NK-92 treated with Interleukin-12 subunit alpha and Interleukin-12 subunit beta, amount 100 ng/mL, for 24 hours (cell line): ENCODE data around the gene TAOK1.
A peak's percentile ranks its signal among the peaks of the same experiment; 100 is the strongest.
"Not testable (repeated sequence)": the region's sequence is repeated elsewhere in the genome, so short reads cannot be mapped to it uniquely, and the experiment has no call there.

Experiments used
- DNase-seq: peaks from one replicate; lab custom pipeline; 2025; lab: John Stamatoyannopoulos, UW

TAOK1 gene

GRCh38 chr17:29549177-29549923 lies 159.2 kb downstream of the TAOK1 start:
- DNase-seq = no peak

DNA sequence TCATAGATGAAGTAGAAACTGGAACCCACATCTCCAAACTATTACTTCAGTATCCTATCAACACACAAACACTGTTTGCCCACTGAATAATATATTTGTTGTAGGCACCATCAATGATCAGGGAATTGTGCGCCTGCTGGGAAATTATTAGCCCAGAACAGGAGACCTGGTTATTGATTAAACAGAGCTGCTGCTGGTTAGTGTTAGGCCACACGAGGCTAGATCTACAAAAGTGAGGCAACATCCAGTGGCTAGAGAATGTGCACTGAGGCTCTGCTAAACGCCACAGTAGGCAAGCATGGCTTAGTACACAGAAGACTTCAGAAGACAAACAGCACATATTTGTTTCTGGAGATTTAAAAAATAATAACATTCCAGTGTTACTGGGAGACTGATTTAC lies 165.7 kb downstream of the TAOK1 start:
- DNase-seq = no peak

- DNase-seq = no peak
Measured at GRCh38 chr17:29557085-29557738, 167.0 kb downstream of the TAOK1 start.

GRCh38 chr17:29557739-29558116 lies 167.6 kb downstream of the TAOK1 start:
- no peak for DNase-seq

GRCh38 chr17:29558139-29558538 lies 168.0 kb downstream of the TAOK1 start:
- not testable (repeated sequence) for DNase-seq

DNA sequence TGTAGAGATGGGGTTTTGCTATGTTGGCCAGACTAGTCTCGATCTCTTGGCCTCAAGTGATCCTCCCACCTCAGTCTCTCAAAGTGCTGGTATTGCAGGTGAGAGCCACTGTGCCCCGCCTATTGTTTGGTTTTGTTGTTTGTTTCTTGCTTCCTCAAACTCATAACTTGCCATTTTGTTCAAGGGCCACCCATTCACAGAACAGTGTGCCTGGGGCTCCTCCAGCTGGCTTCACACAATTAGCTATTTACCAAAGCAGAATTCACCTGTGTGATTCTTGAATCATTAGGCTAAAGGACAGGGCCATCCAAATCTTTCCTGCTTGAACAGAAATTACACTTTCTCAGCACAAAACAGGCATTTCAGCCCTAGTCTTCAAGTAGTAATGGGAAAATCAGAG lies 169.5 kb downstream of the TAOK1 start:
- DNase-seq = no peak

GRCh38 chr17:29560316-29560715 lies 170.2 kb downstream of the TAOK1 start:
- no peak for DNase-seq

DNA sequence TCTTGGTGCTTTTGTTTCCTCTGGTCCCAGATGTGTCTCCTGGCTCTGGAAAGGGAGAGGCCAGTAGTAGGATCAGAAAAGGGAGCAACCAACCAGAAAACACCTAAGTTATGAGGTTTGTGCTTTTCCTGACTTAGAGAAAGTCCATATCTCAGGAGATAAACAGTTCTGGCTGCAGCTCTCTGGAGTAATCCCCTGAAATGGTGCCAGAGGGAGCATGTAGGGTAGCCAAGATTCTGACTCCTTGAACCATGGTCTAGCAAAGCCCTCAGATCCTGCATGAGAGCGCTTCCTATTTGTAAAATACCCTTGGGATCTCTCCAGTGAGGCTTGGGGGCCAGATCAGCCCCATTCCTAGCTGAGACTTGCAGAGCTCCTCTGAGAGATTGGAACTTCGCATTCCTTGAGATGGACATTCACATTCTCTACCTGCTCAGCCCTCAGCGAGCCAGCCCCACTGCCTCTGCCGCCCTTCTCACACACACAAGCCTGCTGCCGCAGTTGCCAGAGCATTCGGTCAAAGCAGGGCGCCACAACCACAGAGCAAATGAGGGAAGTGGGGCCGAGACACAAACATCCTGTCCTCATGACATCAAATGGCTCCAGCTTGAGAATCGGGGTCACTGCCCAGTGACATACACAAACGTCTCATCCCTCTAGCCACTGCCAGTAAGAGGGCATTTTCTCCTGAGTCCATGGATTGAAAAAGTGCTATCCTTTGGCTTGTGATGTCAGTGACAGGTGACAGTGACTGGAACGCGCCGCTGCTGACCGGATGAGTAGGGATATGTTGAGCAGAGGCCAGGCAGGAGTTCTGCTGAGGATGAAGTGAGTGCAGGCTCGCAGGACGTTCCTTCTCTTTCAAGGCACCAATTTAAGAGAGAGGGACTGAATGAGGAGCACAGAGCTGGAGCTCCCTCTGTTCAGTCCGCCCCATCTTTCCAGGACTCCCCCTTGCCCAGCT lies 171.7 kb downstream of the TAOK1 start:
- DNase-seq = no peak

DNA sequence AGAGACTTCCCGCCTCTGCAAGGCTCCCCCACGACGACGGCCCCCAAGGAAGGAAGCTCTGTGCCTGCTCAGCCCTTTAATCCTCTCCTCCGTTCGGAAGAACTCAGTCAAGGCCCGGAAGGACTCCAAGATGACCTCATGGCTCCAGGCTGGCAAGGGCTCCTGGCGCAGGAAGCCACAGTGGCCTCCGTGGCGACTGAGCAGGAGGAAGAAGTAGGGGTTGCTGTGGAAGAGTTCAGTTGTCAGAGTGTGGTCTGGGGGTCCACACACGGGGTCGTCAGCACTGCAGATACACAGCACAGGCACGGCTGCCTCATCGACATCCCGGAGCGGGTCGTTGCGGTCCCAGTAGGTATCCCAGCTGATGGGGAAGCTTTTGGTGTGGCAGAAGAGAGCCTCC lies 172.5 kb downstream of the TAOK1 start:
- no peak for DNase-seq

DNA sequence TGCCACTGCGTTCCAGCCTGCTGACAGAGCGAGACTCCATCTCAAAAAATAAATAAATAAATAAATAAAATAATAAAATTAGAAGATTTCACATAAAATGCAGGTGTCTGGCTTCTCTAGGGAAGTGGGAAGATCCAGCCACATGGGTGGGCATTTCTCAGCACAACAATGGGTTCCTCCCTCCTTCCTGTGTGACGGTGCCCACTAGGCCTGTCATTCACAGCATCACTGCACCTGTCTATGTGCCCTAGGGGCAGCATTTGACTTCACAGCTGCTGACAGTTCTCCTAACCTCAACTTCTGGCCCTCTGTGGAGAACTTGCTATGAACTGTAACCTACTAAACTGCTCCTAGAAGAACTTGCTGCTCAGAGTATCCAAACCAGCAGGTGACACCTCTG lies 173.7 kb downstream of the TAOK1 start:
- DNase-seq = no peak

- peak; percentile 42 for DNase-seq
Measured at GRCh38 chr17:29565643-29566472, 175.7 kb downstream of the TAOK1 start.

DNA sequence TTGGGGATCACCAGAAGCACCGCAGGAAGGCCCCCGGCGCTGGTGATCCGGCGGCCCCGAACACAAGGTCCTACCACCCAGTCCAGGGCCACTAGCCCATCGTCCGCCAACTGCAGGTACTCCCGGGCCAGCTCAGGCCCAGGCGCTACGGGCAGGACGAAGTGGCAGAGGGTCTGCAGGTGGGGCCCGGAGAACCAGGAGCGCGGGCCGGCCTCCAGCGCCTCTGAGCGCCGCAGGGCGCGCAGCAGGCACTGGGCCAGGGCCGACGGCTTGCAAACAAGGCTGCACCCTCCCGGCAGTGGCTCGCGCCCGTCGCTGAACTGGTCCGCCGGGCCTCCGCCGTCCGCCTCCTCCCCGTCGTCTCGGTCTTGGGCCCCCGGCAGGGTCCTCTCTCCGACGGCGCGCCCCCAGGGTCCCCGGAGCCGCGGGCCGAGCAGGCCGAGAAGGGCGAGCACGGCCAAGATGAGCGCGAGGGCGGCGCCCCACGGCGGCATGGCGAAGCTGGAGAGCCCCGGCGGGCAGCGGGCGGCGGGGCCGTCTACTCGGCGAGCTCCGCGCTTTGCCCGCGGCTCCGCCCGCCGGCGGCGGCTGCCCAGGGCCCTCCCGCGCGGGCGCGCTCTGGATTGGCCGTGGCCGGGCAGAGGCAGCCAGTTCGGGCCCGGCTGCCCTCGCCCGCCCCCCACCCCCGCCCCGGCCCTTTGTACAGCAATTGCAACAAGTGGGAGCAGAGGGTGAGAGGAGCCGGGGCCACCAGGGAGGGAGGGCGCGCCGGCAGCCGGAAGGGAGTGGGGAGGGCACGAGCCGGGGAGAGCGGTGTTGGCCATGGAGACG lies 176.5 kb downstream of the TAOK1 start, which contains the start of gene ABHD15:
Gene ABHD15 (minus strand): TSS at position 565 of the 831 bp plus-strand sequence. CDS start 71 bp downstream, at position 494.
- DNase-seq = peak; percentile 61

GRCh38 chr17:29567304-29567553 lies 177.1 kb downstream of the TAOK1 start:
- DNase-seq = no peak

- peak; percentile 62 for DNase-seq
Measured at GRCh38 chr17:29567554-29568330, 177.6 kb downstream of the TAOK1 start.

DNA sequence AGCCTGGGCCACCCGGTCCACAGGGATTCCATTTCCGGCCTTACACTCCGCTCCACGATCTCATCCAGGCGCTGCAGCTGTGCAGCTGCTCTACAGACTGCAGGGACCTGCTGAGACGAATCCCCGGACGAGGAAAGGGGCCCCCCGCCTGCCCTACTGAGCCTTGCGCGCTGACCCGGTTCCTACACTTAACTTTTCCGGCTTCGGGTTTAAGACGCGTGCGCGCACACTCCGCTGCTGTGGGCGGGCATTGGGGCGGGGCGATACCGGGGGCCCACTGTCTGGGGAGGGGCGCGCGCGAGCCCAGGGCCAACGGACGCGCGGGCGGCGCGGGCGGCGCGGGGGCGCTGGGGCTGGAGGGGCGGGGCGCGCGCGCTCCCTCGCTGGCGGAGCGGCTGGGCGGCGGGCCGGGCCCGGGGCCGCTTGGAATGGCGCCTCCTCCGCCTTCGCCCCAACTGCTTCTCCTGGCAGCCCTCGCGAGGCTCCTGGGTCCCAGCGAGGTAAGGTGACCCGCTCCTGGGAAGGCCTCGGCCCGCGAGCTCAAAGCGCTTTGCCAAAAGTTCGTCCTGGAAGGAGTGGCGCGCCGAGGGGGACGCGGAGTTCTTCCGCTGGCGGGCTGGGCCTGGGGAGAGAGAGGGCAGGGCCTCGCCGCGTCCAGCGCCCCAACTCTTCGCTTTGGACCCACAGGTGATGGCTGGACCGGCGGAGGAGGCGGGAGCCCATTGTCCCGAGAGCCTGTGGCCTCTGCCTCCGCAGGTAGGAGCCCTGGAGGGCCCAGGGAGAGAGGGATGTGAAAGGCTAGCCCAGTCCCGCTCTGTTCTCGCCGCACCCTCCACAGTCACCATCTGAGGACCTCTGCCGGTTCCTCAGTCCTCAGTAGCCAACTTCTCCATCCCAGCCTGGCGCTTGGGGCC lies 178.4 kb downstream of the TAOK1 start, which contains the start of gene TP53I13:
Gene TP53I13 (plus strand): TSS at position 371 of the 914 bp plus-strand sequence. CDS start 58 bp downstream, at position 429.
- peak; percentile 79 for DNase-seq

GRCh38 chr17:29569245-29569950 lies 179.2 kb downstream of the TAOK1 start:
- no peak for DNase-seq

GRCh38 chr17:29570521-29570920 lies 180.4 kb downstream of the TAOK1 start:
- DNase-seq = no peak

DNA sequence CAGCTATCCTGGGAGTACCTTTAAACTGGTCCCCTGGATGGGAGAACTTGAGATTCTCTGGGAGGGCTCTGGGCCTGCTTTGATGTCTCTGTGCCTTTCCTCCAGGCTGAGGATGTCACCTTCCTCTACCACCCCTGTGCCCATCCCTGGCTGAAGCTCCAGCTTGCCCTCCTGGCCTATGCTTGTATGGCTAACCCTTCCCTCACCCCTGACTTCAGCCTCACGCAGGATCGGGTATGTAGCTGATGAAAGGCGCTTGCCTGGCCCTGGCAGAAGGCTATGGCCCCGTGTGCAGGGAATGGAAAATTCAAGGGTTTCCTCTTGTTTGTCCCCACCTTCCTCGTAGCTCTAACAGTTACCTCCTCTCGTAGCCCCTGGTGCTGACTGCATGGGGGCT lies 181.3 kb downstream of the TAOK1 start:
- DNase-seq = no peak
